ENCODE measurements around the gene DSCAML1.

DNA sequence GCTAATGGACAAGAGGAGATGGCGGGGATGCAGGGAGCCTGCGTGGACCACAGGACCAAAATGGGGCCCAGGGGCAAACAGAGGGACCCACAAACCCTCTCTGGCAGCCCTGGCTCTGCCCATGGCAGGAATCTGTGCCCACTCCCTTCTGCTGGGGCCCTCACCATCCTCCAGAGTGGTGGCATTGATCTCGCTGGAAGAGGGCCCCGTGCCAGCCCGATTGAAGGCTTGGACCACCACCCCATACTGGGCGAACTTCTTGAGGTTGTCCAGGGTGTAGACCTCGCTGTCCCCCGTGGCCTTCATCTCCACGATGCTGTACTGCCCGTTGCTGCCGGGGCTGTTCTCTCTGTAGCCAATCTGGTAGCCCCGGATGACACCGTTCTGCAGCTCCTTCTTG lies 332.2 kb downstream of the DSCAML1 start:
- TF ChIP-seq, protein P1, sequence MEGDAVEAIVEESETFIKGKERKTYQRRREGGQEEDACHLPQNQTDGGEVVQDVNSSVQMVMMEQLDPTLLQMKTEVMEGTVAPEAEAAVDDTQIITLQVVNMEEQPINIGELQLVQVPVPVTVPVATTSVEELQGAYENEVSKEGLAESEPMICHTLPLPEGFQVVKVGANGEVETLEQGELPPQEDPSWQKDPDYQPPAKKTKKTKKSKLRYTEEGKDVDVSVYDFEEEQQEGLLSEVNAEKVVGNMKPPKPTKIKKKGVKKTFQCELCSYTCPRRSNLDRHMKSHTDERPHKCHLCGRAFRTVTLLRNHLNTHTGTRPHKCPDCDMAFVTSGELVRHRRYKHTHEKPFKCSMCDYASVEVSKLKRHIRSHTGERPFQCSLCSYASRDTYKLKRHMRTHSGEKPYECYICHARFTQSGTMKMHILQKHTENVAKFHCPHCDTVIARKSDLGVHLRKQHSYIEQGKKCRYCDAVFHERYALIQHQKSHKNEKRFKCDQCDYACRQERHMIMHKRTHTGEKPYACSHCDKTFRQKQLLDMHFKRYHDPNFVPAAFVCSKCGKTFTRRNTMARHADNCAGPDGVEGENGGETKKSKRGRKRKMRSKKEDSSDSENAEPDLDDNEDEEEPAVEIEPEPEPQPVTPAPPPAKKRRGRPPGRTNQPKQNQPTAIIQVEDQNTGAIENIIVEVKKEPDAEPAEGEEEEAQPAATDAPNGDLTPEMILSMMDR (IDR thresholded peaks at IDR 0.05), result no peak
- TF ChIP-seq POLR2A (IDR thresholded peaks at IDR 0.05), result no peak
